Measurements from ENCODE around the gene PPP1R1B. TPM values are rescaled to one million over a fixed set of nuclear protein-coding genes. Genes with fewer than 3 reads are reported as not detected.

Gene PPP1R1B
- total and polyA plus RNA-seq, 3 donors from 2014 or later: 22.4 to 63.1 (median 24.3) TPM

GRCh38 chr17:39641097-39641496 is 14.3 kb downstream of the PPP1R1B start:
- TF ChIP-seq, protein P1, sequence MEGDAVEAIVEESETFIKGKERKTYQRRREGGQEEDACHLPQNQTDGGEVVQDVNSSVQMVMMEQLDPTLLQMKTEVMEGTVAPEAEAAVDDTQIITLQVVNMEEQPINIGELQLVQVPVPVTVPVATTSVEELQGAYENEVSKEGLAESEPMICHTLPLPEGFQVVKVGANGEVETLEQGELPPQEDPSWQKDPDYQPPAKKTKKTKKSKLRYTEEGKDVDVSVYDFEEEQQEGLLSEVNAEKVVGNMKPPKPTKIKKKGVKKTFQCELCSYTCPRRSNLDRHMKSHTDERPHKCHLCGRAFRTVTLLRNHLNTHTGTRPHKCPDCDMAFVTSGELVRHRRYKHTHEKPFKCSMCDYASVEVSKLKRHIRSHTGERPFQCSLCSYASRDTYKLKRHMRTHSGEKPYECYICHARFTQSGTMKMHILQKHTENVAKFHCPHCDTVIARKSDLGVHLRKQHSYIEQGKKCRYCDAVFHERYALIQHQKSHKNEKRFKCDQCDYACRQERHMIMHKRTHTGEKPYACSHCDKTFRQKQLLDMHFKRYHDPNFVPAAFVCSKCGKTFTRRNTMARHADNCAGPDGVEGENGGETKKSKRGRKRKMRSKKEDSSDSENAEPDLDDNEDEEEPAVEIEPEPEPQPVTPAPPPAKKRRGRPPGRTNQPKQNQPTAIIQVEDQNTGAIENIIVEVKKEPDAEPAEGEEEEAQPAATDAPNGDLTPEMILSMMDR (IDR thresholded peaks at IDR 0.05): no peak
- no peak for TF ChIP-seq POLR2A (IDR thresholded peaks at IDR 0.05)
- H3K27me3 ChIP-seq: no peaks in the 10 kb centered on the region
- no peak for DNase-seq
- no peaks in the 10 kb centered on the region for H3K9me3 ChIP-seq
- WGBS, 2 donors: 68 to 78% methylated on average over 3 to 4 of the region's 4 CpGs
- H3K4me1 ChIP-seq: peaks cover 56% of the 10 kb centered on the region
- intact Hi-C loops (cut with DNase I; ENCODE audit: low total_unique reads): no loop called here
- no peak overlapping the region for H3K27ac ChIP-seq
- no peaks in the 10 kb centered on the region for H3K36me3 ChIP-seq (ENCODE audit: low read depth, missing control alignments)
- no peak overlapping the region for H3K4me3 ChIP-seq

- no peak for DNase-seq
- Histone ChIP-seq H3K27ac (no peak overlapping the region), H3K27me3 (no peaks in the 10 kb centered on the region), H3K4me3 (no peak overlapping the region), H3K36me3 (ENCODE audit: low read depth, missing control alignments) (no peaks in the 10 kb centered on the region), H3K4me1 (peaks cover 50% of the 10 kb centered on the region), H3K9me3 (no peaks in the 10 kb centered on the region)
- no peak for TF ChIP-seq POLR2A (IDR thresholded peaks at IDR 0.05)
- intact Hi-C loops (cut with DNase I; ENCODE audit: low total_unique reads): no loop called here
- WGBS, 2 donors: 68 to 76% methylated on average over 7 of the region's 7 CpGs
Measured at GRCh38 chr17:39641883-39642282, 15.1 kb downstream of the PPP1R1B start.

DNA sequence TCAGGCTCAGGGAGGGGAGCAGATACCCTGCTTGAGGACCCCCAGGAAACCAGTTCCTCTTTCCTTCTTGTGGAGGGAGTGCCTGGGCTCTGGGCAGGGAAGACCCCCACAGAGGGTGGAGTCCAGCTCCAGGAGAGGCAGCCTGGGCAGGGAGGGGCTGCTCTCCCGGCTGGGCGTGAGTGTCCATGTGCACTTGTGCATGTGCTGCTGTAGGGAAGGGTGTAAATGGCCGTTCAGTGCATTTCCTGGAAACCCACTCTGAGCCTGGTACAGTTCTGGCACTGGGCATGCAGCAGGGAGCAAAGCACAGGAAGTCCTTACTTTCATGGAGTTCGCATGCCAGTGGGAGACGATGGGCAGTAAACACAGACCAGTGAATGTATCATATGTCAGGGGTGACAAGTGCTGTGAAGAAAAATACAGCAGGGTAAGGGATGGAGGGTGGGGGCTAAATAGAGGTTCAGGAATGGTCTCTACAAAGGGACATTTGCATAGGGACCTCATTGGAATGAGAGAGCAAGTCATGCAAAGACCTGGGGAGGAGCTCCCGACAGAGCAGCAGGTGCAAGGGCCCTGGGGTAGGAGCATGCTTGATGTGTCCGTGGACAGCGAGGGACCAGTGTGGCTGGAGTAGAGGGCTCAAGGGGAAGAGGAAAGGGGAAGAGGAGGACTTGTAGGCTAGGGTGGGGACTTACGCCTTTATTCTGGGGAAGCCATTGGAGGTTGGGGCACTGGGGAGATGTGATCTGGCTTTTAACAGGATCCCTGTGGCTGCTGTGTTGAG is 15.7 kb downstream of the PPP1R1B start:
- H3K4me3 ChIP-seq: no peak overlapping the region
- no peaks in the 10 kb centered on the region for H3K27me3 ChIP-seq
- H3K9me3 ChIP-seq: no peaks in the 10 kb centered on the region
- intact Hi-C loops (cut with DNase I; ENCODE audit: low total_unique reads): no loop called here
- peaks cover 50% of the 10 kb centered on the region for H3K4me1 ChIP-seq
- TF ChIP-seq, protein P1 (IDR thresholded peaks at IDR 0.05): no peak
- TF ChIP-seq POLR2A (IDR thresholded peaks at IDR 0.05): no peak
- no peak for DNase-seq
- H3K27ac ChIP-seq: no peak overlapping the region
- H3K36me3 ChIP-seq (ENCODE audit: low read depth, missing control alignments): no peaks in the 10 kb centered on the region
- 78 to 85% methylated on average over 9 of the region's 9 CpGs for WGBS, 2 donors

DNA sequence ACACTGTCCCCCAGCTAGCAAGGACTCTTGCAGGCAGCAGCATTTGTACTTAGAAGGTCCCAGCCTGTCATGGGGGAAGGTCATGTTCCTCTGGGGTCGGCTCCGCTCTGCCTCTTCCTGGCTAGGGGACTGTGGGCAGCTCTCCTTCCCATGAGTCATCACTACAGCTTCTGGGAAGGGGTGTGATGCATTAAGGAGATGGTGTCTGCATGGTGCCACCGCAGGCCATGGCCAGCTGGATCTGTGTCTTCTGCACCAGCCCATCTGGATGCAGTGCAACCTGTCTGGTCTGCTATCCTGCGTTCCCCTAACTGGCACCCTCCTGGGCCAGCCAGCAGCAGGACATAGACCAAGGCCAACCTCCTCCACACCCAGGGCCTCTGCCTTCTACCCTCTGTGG is 16.5 kb downstream of the PPP1R1B start:
- Histone ChIP-seq H3K4me3 (no peak overlapping the region), H3K4me1 (peaks cover 45% of the 10 kb centered on the region), H3K9me3 (no peaks in the 10 kb centered on the region), H3K27me3 (no peaks in the 10 kb centered on the region), H3K36me3 (ENCODE audit: low read depth, missing control alignments) (no peaks in the 10 kb centered on the region), H3K27ac (no peak overlapping the region)
- TF ChIP-seq, protein P1 (IDR thresholded peaks at IDR 0.05): no peak
- TF ChIP-seq POLR2A (IDR thresholded peaks at IDR 0.05): no peak
- 50 to 54% methylated on average over 1 to 3 of the region's 4 CpGs for WGBS, 2 donors
- intact Hi-C loops (cut with DNase I; ENCODE audit: low total_unique reads): no loop called here
- DNase-seq: no peak

DNA sequence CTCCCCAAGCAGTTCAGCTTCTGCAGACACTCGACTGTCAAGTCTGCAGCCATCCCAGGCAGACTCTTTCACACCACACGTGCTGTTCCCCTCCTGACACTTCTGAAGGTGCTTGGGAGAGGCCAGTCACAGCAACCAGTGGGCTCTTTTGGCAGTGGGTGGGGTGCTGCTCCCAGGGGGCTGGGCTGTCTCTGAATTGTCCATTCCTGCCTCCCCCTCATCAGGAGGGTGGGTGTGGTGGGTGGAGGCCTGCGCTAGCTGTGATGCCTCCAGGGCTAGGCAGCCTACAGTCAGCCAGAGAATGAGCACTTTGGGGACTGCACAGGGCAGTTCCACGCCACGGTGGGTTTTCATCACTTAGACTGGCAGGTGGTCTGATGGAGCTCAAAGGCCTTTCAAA is 20.5 kb downstream of the PPP1R1B start:
- no peak overlapping the region for H3K4me3 ChIP-seq
- no peaks in the 10 kb centered on the region for H3K9me3 ChIP-seq
- WGBS, 2 donors: 77 to 83% methylated on average over 5 of the region's 5 CpGs
- DNase-seq: no peak
- H3K27ac ChIP-seq: no peak overlapping the region
- no peaks in the 10 kb centered on the region for H3K27me3 ChIP-seq
- intact Hi-C loops (cut with DNase I; ENCODE audit: low total_unique reads): no loop called here
- H3K36me3 ChIP-seq (ENCODE audit: low read depth, missing control alignments): no peaks in the 10 kb centered on the region
- TF ChIP-seq POLR2A (IDR thresholded peaks at IDR 0.05): no peak
- TF ChIP-seq, protein P1 (IDR thresholded peaks at IDR 0.05): no peak
- peaks cover 13% of the 10 kb centered on the region for H3K4me1 ChIP-seq

All from testis (tissue), 3 donors.